ENCODE measurements around the gene CFAP161.

DNA sequence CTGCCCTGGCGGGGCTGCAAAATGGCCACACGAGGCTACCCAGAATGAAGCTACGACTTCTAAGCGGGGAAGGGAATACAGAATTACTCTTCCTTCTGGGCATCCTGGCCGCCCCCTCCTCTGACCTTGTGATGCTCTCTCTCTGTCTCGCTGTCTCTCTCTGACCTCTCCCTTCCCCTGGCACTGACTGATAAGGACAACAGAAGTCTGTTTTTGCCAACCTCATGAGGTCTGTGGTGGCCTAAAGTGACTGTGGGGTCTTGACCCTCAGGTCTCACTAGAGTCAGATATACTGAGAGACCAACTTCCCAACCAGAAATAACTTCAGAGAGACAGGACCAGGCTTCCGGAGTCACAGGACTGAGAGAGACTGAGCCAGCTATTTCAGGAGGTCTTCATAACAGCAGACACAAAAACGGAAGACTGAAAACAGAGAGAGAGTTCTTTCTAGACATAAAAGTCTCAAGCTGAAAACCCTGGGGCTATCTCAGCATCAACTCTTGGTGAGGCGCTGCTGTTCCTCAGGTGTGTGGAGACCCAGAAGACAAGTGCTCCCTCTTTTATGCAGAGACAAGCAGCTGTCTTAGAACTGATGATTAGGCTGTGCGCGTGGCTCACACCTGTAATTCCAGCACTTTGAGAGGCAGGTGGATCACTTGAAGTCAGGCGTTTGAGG is 38.2 kb upstream of the CFAP161 start:
- TF ChIP-seq, protein P1, sequence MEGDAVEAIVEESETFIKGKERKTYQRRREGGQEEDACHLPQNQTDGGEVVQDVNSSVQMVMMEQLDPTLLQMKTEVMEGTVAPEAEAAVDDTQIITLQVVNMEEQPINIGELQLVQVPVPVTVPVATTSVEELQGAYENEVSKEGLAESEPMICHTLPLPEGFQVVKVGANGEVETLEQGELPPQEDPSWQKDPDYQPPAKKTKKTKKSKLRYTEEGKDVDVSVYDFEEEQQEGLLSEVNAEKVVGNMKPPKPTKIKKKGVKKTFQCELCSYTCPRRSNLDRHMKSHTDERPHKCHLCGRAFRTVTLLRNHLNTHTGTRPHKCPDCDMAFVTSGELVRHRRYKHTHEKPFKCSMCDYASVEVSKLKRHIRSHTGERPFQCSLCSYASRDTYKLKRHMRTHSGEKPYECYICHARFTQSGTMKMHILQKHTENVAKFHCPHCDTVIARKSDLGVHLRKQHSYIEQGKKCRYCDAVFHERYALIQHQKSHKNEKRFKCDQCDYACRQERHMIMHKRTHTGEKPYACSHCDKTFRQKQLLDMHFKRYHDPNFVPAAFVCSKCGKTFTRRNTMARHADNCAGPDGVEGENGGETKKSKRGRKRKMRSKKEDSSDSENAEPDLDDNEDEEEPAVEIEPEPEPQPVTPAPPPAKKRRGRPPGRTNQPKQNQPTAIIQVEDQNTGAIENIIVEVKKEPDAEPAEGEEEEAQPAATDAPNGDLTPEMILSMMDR (IDR thresholded peaks at IDR 0.05) = no peak
- no peak for TF ChIP-seq POLR2A (IDR thresholded peaks at IDR 0.05)
